ENCODE measurements around the gene PCDHB14. TPM values are rescaled to one million over a fixed set of nuclear protein-coding genes. Genes with fewer than 3 reads are reported as not detected.
A peak's percentile ranks its signal among the peaks of the same experiment; 100 is the strongest.
"Not testable (repeated sequence)": the region's sequence is repeated elsewhere in the genome, so short reads cannot be mapped to it uniquely, and the experiment has no call there.

Gene PCDHB14
- total RNA-seq, 3 donors from 2014 or later (not counting 1 experiment from before 2014, with no cell fraction given) = not detected

DNA sequence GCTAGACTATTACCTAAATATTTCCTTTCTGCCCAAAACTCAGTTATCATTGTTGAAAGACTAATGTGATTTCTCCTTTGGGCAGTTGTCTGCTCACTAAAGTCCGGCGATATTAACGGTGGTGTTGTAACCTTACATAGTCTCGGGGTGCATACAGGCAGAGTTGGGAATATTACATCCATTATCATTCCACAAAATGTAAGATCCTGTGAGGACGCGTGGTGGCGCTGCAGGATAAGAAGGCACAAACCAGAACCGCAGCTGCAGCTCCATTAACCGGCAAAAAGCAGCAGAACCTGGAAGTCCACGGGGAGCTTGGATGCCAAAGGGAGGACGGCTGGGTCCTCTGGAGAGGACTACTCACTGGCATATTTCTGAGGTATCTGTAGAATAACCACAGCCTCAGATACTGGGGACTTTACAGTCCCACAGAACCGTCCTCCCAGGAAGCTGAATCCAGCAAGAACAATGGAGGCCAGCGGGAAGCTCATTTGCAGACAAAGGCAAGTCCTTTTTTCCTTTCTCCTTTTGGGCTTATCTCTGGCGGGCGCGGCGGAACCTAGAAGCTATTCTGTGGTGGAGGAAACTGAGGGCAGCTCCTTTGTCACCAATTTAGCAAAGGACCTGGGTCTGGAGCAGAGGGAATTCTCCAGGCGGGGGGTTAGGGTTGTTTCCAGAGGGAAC lies 9.3 kb upstream of the PCDHB14 start, which contains the start of gene PCDHB13:
Gene PCDHB13 (plus strand): TSS at position 264 of the 684 bp plus-strand sequence. CDS start 205 bp downstream, at position 469.
- H3K27me3 ChIP-seq (ENCODE audit: control insufficient read depth, insufficient read depth, low read length); intact Hi-C loops (cut with micrococcal nuclease); H3K27ac Mint-ChIP-seq; H3K4me1 ChIP-seq (ENCODE audit: control insufficient read depth, insufficient read depth, low read length); H3K9me3 Mint-ChIP-seq; H3K9me3 ChIP-seq (ENCODE audit: control insufficient read depth, insufficient read depth, low read length); H3K27ac ChIP-seq (ENCODE audit: low read length); H3K4me3 Mint-ChIP-seq; H3K4me1 Mint-ChIP-seq; H3K4me3 ChIP-seq (ENCODE audit: low read length); ATAC-seq; H3K36me3 ChIP-seq (ENCODE audit: control insufficient read depth, insufficient read depth, low read length); H3K36me3 Mint-ChIP-seq: not testable (repeated sequence)
- H3K27me3 Mint-ChIP-seq (ENCODE audit: low read depth in 2 of 2) = peaks cover 9 to 33% of the 10 kb centered on the region in 2 donors
- DNase-seq = peak in 1 of 2 donors; percentile 53
- WGBS (ENCODE audit: insufficient coverage) = 14% methylated on average over 12 of the region's 18 CpGs

- H3K9me3 ChIP-seq (ENCODE audit: control insufficient read depth, insufficient read depth, low read length); H3K27ac ChIP-seq (ENCODE audit: low read length); DNase-seq; ATAC-seq; H3K9me3 Mint-ChIP-seq; H3K4me3 Mint-ChIP-seq; H3K27me3 ChIP-seq (ENCODE audit: control insufficient read depth, insufficient read depth, low read length); H3K36me3 ChIP-seq (ENCODE audit: control insufficient read depth, insufficient read depth, low read length); H3K4me3 ChIP-seq (ENCODE audit: low read length); H3K36me3 Mint-ChIP-seq; H3K27ac Mint-ChIP-seq; H3K4me1 Mint-ChIP-seq; intact Hi-C loops (cut with micrococcal nuclease); H3K4me1 ChIP-seq (ENCODE audit: control insufficient read depth, insufficient read depth, low read length): not testable (repeated sequence)
- 63% methylated on average over 7 of the region's 12 CpGs for WGBS (ENCODE audit: insufficient coverage)
- peaks cover 4 to 29% of the 10 kb centered on the region in 2 donors for H3K27me3 Mint-ChIP-seq (ENCODE audit: low read depth in 2 of 2)
Observed at GRCh38 chr5:141214583-141214982, 8.6 kb upstream of the PCDHB14 start.

DNA sequence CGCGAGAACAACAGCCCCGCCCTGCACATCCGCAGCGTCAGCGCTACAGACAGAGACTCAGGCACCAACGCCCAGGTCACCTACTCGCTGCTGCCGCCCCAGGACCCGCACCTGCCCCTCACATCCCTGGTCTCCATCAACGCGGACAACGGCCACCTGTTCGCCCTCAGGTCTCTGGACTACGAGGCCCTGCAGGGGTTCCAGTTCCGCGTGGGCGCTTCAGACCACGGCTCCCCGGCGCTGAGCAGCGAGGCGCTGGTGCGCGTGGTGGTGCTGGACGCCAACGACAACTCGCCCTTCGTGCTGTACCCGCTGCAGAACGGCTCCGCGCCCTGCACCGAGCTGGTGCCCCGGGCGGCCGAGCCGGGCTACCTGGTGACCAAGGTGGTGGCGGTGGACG lies 7.6 kb upstream of the PCDHB14 start:
- DNase-seq; H3K27ac ChIP-seq (ENCODE audit: low read length); H3K36me3 Mint-ChIP-seq; H3K4me3 Mint-ChIP-seq; H3K27me3 ChIP-seq (ENCODE audit: control insufficient read depth, insufficient read depth, low read length); ATAC-seq; H3K9me3 Mint-ChIP-seq; H3K4me3 ChIP-seq (ENCODE audit: low read length); H3K4me1 ChIP-seq (ENCODE audit: control insufficient read depth, insufficient read depth, low read length); H3K36me3 ChIP-seq (ENCODE audit: control insufficient read depth, insufficient read depth, low read length); intact Hi-C loops (cut with micrococcal nuclease); H3K4me1 Mint-ChIP-seq; H3K27ac Mint-ChIP-seq; H3K9me3 ChIP-seq (ENCODE audit: control insufficient read depth, insufficient read depth, low read length): not testable (repeated sequence)
- H3K27me3 Mint-ChIP-seq (ENCODE audit: low read depth in 2 of 2) = peaks cover 0 to 31% of the 10 kb centered on the region in 2 donors
- WGBS (ENCODE audit: insufficient coverage) = 41% methylated on average over 28 of the region's 40 CpGs

DNA sequence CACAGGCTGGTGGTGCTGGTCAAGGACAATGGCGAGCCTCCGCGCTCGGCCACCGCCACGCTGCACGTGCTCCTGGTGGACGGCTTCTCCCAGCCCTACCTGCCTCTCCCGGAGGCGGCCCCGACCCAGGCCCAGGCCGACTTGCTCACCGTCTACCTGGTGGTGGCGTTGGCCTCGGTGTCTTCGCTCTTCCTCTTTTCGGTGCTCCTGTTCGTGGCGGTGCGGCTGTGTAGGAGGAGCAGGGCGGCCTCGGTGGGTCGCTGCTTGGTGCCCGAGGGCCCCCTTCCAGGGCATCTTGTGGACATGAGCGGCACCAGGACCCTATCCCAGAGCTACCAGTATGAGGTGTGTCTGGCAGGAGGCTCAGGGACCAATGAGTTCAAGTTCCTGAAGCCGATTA lies 7.1 kb upstream of the PCDHB14 start:
- H3K36me3 Mint-ChIP-seq; H3K4me1 ChIP-seq (ENCODE audit: control insufficient read depth, insufficient read depth, low read length); H3K9me3 Mint-ChIP-seq; H3K4me3 Mint-ChIP-seq; H3K27me3 ChIP-seq (ENCODE audit: control insufficient read depth, insufficient read depth, low read length); H3K27ac ChIP-seq (ENCODE audit: low read length); H3K36me3 ChIP-seq (ENCODE audit: control insufficient read depth, insufficient read depth, low read length); ATAC-seq; DNase-seq; intact Hi-C loops (cut with micrococcal nuclease); H3K4me1 Mint-ChIP-seq; H3K4me3 ChIP-seq (ENCODE audit: low read length); H3K9me3 ChIP-seq (ENCODE audit: control insufficient read depth, insufficient read depth, low read length); H3K27ac Mint-ChIP-seq: not testable (repeated sequence)
- peaks cover 0 to 29% of the 10 kb centered on the region in 2 donors for H3K27me3 Mint-ChIP-seq (ENCODE audit: low read depth in 2 of 2)
- WGBS (ENCODE audit: insufficient coverage) = 45% methylated on average over 15 of the region's 26 CpGs

DNA sequence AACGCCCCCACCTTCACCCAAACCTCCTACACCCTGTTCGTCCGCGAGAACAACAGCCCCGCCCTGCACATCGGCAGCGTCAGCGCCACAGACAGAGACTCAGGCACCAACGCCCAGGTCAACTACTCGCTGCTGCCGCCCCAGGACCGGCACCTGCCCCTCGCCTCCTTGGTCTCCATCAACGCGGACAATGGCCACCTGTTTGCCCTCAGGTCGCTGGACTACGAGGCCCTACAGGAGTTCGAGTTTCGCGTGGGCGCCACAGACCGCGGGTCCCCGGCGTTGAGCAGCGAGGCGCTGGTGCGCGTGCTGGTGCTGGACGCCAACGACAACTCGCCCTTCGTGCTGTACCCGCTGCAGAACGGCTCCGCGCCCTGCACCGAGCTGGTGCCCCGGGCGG lies 1.7 kb downstream of the PCDHB14 start:
- H3K36me3 Mint-ChIP-seq; H3K36me3 ChIP-seq (ENCODE audit: control insufficient read depth, insufficient read depth, low read length); H3K9me3 ChIP-seq (ENCODE audit: control insufficient read depth, insufficient read depth, low read length); H3K4me3 ChIP-seq (ENCODE audit: low read length); H3K9me3 Mint-ChIP-seq; H3K4me3 Mint-ChIP-seq; H3K27me3 Mint-ChIP-seq (ENCODE audit: low read depth in 2 of 2); H3K4me1 Mint-ChIP-seq; ATAC-seq; H3K27ac ChIP-seq (ENCODE audit: low read length); H3K27me3 ChIP-seq (ENCODE audit: control insufficient read depth, insufficient read depth, low read length); DNase-seq; H3K27ac Mint-ChIP-seq; H3K4me1 ChIP-seq (ENCODE audit: control insufficient read depth, insufficient read depth, low read length): not testable (repeated sequence)
- 33% methylated on average over 24 of the region's 40 CpGs for WGBS (ENCODE audit: insufficient coverage)
- intact Hi-C loops (cut with micrococcal nuclease) = loop anchor here (10.0 kb wide), 1 partner anchor 340 kb away; no protein-coding TSS in a partner anchor

- not testable (repeated sequence) for H3K4me1 ChIP-seq (ENCODE audit: control insufficient read depth, insufficient read depth, low read length); H3K36me3 ChIP-seq (ENCODE audit: control insufficient read depth, insufficient read depth, low read length); DNase-seq; H3K27ac ChIP-seq (ENCODE audit: low read length); H3K36me3 Mint-ChIP-seq; H3K4me1 Mint-ChIP-seq; H3K9me3 ChIP-seq (ENCODE audit: control insufficient read depth, insufficient read depth, low read length); H3K4me3 Mint-ChIP-seq; H3K27me3 Mint-ChIP-seq (ENCODE audit: low read depth in 2 of 2); H3K27ac Mint-ChIP-seq; H3K9me3 Mint-ChIP-seq; ATAC-seq; H3K27me3 ChIP-seq (ENCODE audit: control insufficient read depth, insufficient read depth, low read length); H3K4me3 ChIP-seq (ENCODE audit: low read length)
- WGBS (ENCODE audit: insufficient coverage) = 35% methylated on average over 23 of the region's 30 CpGs
- intact Hi-C loops (cut with micrococcal nuclease) = loop anchor here (10.0 kb wide), 1 partner anchor 339 kb away; no protein-coding TSS in a partner anchor
Observed at GRCh38 chr5:141225421-141225820, 2.3 kb downstream of the PCDHB14 start.
